Aorta (tissue), 5 donors: ENCODE data around the gene S100A10. TPM values are rescaled to one million over a fixed set of nuclear protein-coding genes. Genes with fewer than 3 reads are reported as not detected.

Experiments used
- ATAC-seq: fragments of 200-7000 bp; cut with Tn5 transposase; one replicate; pipeline ENCODE4 v1.9.1; 2022; ENCODE audit warnings: moderate library complexity; ENCODE audit not compliant: low FRiP score
- DNase-seq, 2 donors: peaks; one replicate each; pipeline ENCODE4 v3.0.0-alpha.2; 2020
- H3K27ac ChIP-seq, 2 donors: one replicate each; pipeline ENCODE4 v1.5.1; 2013; ENCODE audit warnings: low read length in 2 of 2, mild to moderate bottlenecking in 2 of 2, moderate library complexity in 2 of 2, control low read depth in 1 of 2, inconsistent platforms in 1 of 2, low read depth in 1 of 2
- H3K27me3 ChIP-seq, 2 donors: one replicate each; pipeline ENCODE4 v1.6.1; 2013; ENCODE audit warnings: control low read depth in 1 of 2, low read length in 1 of 2, mild to moderate bottlenecking in 1 of 2, moderate library complexity in 1 of 2; ENCODE audit not compliant: insufficient read depth in 2 of 2, control insufficient read depth in 1 of 2
- H3K36me3 ChIP-seq, 2 donors: one replicate each; pipeline ENCODE4 v1.6.1; 2013; ENCODE audit warnings: control low read depth in 1 of 2, low read length in 1 of 2, mild to moderate bottlenecking in 1 of 2; ENCODE audit not compliant: insufficient read depth in 2 of 2, control insufficient read depth in 1 of 2
- H3K4me1 ChIP-seq, 2 donors: one replicate each; pipeline ENCODE4 v1.6.1; 2013; ENCODE audit warnings: low read length in 2 of 2, control low read depth in 1 of 2, mild to moderate bottlenecking in 1 of 2, moderate library complexity in 1 of 2; ENCODE audit not compliant: insufficient read depth in 2 of 2, control insufficient read depth in 1 of 2
- H3K4me3 ChIP-seq, 2 donors: one replicate each; pipeline ENCODE4 v1.5.1; 2013; ENCODE audit warnings: low read length in 2 of 2, control low read depth in 1 of 2, mild to moderate bottlenecking in 1 of 2
- H3K9me3 ChIP-seq: one replicate; pipeline ENCODE4 v1.6.1; 2013; ENCODE audit warnings: mild to moderate bottlenecking, low read length; ENCODE audit not compliant: control insufficient read depth
- WGBS, 2 donors: extraction: QIAGEN DNeasy Blood & Tissue Kit; methylation state at CpG; one replicate each; pipeline ENCODE4 v1.1.7; 2013; 5-methylcytosine and 5-hydroxymethylcytosine counted together
- intact Hi-C, 2 donors: fragments of 100-400 bp; cut with DNase I; formaldehyde crosslinking; loops; one replicate each; pipeline versions ENCODE4 v1.14.2 to v1.15.0; 2022
- polyA plus RNA-seq, 2 donors: library from polyadenylated mRNA; stranded (reverse); fragments of 200-250 nt; gene quantifications; one replicate each; pipeline ENCODE4 v1.2.3, GENCODE V29; 2013
- total RNA-seq, 2 donors: library from RNA; stranded (reverse); fragmentation: NEBNext Ultra II Directional; extraction: Animal tissue kit (Norgen Biotek cat#: 25700); gene quantifications; one replicate each; pipeline ENCODE4 v1.2.1, GENCODE V29; 2021
- donor health status: healthy with polysubstance abuse.
- donor health status: Bipolar disorder and iron deficiency.
- donor health status: DM: no; HTN: no; CAD: no.
- donor health status: DM: no; HTN: no; CAD: no.
- donor health status: DM: yes; HTN: yes; CAD: no.

S100A10 gene
- total and polyA plus RNA-seq, 4 donors: 188 to 417 (median 315) TPM

DNA sequence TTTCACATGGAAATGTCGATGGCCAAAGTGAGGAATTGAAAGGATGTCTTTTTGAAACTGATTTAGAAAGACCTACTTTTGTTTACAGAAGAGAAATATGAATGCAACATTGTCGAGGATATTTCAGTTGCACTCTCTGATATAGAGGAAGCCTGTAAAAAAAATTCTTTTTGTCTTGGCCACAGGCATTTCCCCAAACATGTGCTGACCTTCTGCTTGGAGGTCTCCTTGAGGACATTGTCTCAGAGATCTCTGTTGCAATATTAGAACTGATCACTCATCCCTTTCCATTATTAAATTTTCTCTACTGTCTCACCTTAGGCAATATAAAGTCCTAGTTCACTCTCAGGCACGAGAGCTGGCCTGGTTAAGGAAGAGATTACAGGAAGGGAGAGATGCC lies 27.2 kb upstream of the S100A10 start:
- no peaks in the 10 kb centered on the region for H3K4me1 ChIP-seq
- H3K27ac ChIP-seq: no peak overlapping the region
- WGBS, 2 donors: 74 to 77% methylated on average over 3 of the region's 3 CpGs
- H3K9me3 ChIP-seq: no peaks in the 10 kb centered on the region
- no peak overlapping the region for H3K4me3 ChIP-seq
- DNase-seq (no peak), ATAC-seq (no peak)
- intact Hi-C loops: no loop called here
- H3K27me3 ChIP-seq: peaks cover 0 to 2% of the 10 kb centered on the region in 2 donors
- no peaks in the 10 kb centered on the region for H3K36me3 ChIP-seq

DNA sequence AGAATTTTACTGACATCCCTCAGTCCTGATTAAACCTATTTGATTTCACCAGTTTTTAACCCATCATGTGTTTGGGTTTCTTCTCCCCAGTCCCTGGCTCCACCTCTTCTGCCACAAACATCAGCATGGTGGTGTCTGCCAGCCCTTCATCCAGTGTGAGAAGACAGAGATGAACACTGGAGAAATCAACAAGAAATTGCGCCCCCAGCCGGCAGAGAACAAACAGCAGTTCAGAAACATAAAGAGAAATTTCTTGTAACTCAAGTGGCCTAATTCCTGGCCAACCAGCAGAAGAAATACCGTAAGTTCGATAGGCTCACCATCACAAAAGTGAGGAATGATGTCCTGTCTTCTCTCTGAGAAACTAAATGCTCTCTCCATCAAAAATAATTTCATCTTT lies 24.9 kb upstream of the S100A10 start:
- H3K36me3 ChIP-seq: no peaks in the 10 kb centered on the region
- H3K4me1 ChIP-seq: no peaks in the 10 kb centered on the region
- H3K27me3 ChIP-seq: peaks cover 0 to 2% of the 10 kb centered on the region in 2 donors
- no peak overlapping the region for H3K4me3 ChIP-seq
- ATAC-seq (no peak), DNase-seq (no peak)
- WGBS, 2 donors: 46 to 49% methylated on average over 4 of the region's 4 CpGs
- H3K27ac ChIP-seq: no peak overlapping the region
- intact Hi-C loops: no loop called here
- no peaks in the 10 kb centered on the region for H3K9me3 ChIP-seq

DNA sequence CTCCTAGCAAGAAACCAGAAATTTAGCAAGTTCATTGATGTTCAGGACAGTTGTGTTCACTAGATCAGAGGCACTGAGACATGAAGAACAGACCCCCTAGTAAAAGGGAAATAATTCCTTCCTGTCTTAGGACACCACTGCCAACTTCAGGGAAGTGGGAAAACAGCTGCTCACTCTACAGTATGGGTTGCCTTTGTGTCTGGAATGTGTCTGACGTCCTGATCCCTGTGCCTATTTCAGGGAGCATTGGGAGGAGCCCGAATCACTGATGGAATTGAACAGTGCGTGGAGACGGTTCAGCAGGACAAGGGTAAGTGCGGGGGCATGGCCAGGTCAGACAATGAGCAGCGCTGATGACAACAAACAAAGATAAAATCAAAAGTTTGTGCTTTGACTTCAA lies 22.1 kb upstream of the S100A10 start:
- H3K36me3 ChIP-seq: no peaks in the 10 kb centered on the region
- no peaks in the 10 kb centered on the region for H3K9me3 ChIP-seq
- H3K4me1 ChIP-seq: no peaks in the 10 kb centered on the region
- ATAC-seq (no peak), DNase-seq (no peak)
- H3K27ac ChIP-seq: no peak overlapping the region
- H3K4me3 ChIP-seq: no peak overlapping the region
- 45 to 54% methylated on average over 6 of the region's 6 CpGs for WGBS, 2 donors
- peaks cover 0 to 3% of the 10 kb centered on the region in 2 donors for H3K27me3 ChIP-seq
- intact Hi-C loops: no loop called here

DNA sequence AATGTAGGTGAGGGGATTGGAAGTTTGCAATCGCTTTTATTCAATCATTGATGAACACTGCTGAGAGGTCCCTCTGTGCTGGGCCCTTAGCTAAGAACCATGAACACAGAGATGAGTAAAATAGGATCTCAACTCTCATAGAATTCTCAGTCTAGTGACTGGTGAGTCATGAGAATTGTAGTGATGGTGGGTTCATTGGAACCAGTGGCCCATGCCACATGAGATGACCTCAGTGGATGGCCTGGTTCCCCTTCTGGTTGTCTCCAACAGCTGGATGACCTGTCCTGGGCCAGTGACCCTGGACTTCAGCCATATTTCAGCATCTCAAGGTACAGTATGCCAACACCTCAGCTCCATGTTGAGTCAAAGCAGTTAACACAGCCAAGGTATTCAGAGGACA lies 21.3 kb upstream of the S100A10 start:
- Histone ChIP-seq H3K4me1 (no peaks in the 10 kb centered on the region), H3K9me3 (no peaks in the 10 kb centered on the region), H3K4me3 (no peak overlapping the region), H3K36me3 (no peaks in the 10 kb centered on the region), H3K27me3 (peaks cover 0 to 3% of the 10 kb centered on the region in 2 donors), H3K27ac (no peak overlapping the region)
- DNase-seq: no peak
- no peak for ATAC-seq
- 85 to 94% methylated on average over 1 of the region's 1 CpG for WGBS, 2 donors
- intact Hi-C loops: no loop called here

DNA sequence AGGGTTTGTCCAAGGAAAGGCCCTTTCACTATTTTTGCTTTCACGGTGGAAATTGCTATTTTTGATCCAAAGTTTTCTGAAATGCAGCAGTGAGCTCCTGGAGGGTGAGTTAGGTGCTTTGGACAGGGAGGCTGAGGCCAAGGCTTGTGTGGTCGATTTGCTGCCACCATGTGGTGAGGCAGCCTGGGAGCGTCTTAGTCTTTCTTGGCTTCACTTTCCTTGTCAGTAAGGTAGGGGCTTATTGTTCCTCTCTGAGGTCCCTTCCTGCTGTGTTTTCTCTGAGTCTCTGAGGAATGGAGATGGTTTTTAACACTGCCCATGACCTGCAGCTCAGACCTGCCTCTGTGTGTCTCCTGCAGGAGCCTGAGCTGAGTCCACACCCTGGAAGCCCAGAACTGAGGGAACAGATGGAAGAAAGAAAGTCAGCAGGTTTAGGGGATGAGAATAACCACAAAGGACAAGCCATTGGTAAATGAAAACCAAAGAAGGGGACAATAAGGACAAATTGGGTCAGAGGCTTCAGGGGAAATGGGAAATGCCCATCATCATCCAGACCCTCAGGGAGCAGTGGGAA lies 20.1 kb upstream of the S100A10 start:
- Histone ChIP-seq H3K4me1 (no peaks in the 10 kb centered on the region), H3K27me3 (peaks cover 0 to 3% of the 10 kb centered on the region in 2 donors), H3K27ac (no peak overlapping the region), H3K9me3 (no peaks in the 10 kb centered on the region), H3K4me3 (no peak overlapping the region), H3K36me3 (no peaks in the 10 kb centered on the region)
- intact Hi-C loops: no loop called here
- WGBS, 2 donors: 8 to 11% methylated on average over 3 of the region's 3 CpGs
- ATAC-seq (no peak), DNase-seq (no peak)

DNA sequence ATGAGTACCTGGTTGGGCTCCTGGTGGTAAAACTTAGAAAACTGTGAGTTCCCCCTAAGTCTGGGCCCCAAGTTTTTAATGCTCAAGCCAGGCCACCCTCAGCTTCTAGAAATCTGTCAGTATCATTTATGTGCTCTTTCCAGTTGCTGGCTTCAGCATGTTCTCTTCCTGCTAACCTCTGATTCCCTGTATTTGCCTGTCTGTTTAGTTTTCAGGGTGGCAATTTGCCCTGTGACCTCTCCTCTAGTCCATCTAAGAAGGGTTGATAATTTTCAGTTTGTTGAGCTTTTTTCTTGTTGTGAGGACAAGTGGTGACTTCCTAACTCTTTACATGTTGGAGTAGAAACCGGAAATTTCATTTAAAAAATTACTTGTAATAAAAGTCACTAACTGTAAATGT lies 16.0 kb upstream of the S100A10 start:
- ATAC-seq: no peak
- Histone ChIP-seq H3K36me3 (no peaks in the 10 kb centered on the region), H3K4me3 (no peak overlapping the region), H3K9me3 (no peaks in the 10 kb centered on the region), H3K27me3 (peaks cover 0 to 1% of the 10 kb centered on the region in 2 donors), H3K27ac (no peak overlapping the region), H3K4me1 (no peaks in the 10 kb centered on the region)
- intact Hi-C loops: no loop called here
- no peak for DNase-seq
- WGBS, 2 donors: 77 to 92% methylated on average over 1 of the region's 1 CpG

DNA sequence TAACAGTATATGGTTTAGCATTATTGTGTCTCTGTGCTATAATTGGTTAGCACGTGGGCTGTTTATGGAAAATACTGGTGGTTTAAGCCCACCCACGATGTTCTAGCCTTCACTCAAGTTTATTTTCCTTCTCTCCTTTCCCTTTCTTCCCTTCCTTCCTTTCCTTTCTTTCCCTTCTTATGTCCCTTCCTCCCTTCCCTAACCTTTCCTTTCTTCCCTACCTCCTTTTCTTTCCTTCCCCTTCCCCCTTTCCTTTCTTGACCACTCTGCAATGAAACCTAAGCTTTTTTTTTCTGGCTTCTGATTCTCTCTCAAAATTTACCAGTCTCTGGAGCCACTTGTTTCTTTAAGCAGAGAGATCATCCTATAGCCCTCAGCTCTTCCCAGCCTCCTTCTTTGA lies 13.4 kb upstream of the S100A10 start:
- DNase-seq (no peak), ATAC-seq (no peak)
- H3K4me1 ChIP-seq: no peaks in the 10 kb centered on the region
- H3K27ac ChIP-seq: no peak overlapping the region
- H3K4me3 ChIP-seq: no peak overlapping the region
- no peaks in the 10 kb centered on the region for H3K36me3 ChIP-seq
- intact Hi-C loops: no loop called here
- no peaks in the 10 kb centered on the region for H3K9me3 ChIP-seq
- 14 to 39% methylated on average over 2 of the region's 2 CpGs for WGBS, 2 donors
- peaks cover 0 to 1% of the 10 kb centered on the region in 2 donors for H3K27me3 ChIP-seq

DNA sequence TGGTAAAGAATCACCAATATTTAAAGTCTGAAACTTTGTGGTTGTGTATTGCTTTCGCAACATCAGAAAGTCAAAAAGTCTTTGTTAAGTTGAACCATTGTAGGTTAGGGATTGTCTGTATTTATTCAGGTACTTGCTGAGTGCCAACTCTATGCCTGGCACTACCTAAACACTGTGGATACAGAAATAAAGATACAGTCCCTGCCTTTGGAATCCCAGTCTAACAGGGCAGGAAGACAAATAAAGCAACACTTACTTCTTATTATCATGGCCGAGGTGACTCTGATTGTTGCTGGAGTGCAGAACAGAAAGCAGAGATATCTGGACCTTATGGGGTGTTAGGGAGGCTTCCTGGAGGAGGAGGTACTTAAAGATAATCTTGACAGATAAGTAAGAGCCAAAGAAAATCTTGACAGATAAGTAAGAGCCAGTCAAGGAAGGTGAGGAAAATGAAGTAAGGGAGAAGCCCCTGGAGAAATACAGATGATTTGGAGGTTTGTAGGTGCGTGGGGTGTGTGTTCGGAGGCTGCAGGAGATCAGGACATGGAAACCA lies 11.8 kb upstream of the S100A10 start:
- H3K27me3 ChIP-seq: no peaks in the 10 kb centered on the region
- ATAC-seq (no peak), DNase-seq (no peak)
- intact Hi-C loops: no loop called here
- H3K27ac ChIP-seq: no peak overlapping the region
- no peak overlapping the region for H3K4me3 ChIP-seq
- H3K36me3 ChIP-seq: no peaks in the 10 kb centered on the region
- 55 to 71% methylated on average over 4 of the region's 4 CpGs for WGBS, 2 donors
- H3K9me3 ChIP-seq: no peaks in the 10 kb centered on the region
- no peaks in the 10 kb centered on the region for H3K4me1 ChIP-seq

DNA sequence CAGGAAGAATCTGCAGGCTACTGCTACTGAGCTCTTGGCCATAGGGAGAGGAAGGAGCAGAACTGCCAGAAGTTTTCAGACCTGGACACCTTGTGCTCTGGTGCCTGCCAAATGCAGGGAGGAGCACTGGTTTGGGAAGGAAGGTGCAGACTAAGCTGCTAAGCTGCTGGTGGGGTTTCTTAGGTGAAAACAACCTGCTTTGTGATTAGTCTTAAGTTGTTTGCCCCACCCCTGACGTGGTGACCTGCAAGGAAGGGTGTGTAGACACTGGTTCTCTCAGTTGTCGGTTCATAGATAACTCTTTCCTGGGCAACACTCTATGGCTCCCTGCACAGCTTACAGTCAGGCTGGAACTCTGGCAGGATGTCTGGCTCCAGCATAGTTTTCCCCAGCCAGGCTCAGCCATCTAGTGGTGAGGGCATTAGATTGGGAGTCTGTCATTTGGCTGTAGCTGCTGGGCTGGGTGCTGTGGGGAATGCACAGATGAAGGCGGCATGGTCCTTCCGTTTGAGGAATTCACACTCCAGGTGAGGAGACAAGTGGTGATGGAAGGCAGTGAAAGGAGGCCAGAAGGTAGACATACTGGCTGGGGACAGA lies 10.3 kb upstream of the S100A10 start:
- ATAC-seq (no peak), DNase-seq (no peak)
- H3K27ac ChIP-seq: no peak overlapping the region
- no peaks in the 10 kb centered on the region for H3K36me3 ChIP-seq
- no peaks in the 10 kb centered on the region for H3K27me3 ChIP-seq
- no peaks in the 10 kb centered on the region for H3K4me1 ChIP-seq
- intact Hi-C loops: loop anchor here in 1 of 2 donors (5.0 kb wide), 1 partner anchor 37 kb away; no protein-coding TSS in a partner anchor
- WGBS, 2 donors: 58 to 61% methylated on average over 4 of the region's 4 CpGs
- H3K9me3 ChIP-seq: no peaks in the 10 kb centered on the region
- H3K4me3 ChIP-seq: no peak overlapping the region
